Measurements from ENCODE around the gene MGAT4B. TPM values are rescaled to one million over a fixed set of nuclear protein-coding genes. Genes with fewer than 3 reads are reported as not detected.
A peak's percentile ranks its signal among the peaks of the same experiment; 100 is the strongest.

MGAT4B gene
- total RNA-seq, 4 donors from 2014 or later, result 495 to 1,114 (median 787) TPM

DNA sequence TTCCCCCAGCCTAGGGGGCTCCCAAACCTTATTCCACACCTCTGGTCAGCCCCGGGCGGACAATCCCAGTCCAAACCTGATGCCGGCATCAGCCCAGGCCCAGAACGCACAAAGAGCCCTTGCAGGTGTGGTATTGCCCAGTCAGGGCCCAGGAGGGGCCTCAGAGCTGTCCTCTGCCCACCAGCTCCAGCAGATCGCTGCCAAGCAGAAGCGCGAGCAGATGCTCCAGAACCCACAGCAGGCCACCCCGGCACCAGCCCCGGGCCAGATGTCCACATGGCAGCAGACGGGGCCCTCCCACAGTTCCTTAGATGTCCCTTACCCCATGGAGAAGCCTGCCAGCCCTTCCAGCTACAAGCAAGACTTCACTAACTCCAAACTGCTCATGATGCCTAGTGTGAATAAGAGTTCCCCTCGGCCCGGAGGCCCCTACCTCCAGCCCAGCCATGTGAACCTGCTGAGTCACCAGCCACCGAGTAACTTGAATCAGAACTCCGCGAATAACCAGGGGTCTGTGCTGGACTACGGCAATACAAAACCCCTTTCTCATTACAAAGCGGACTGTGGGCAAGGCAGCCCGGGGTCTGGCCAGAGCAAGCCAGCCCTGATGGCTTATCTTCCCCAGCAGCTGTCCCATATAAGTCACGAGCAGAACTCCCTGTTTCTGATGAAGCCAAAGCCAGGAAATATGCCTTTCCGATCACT lies 40.5 kb downstream of the MGAT4B start:
- H3K9me3 ChIP-seq, result no peaks in the 10 kb centered on the region
- in situ Hi-C loops (cut with MboI; ENCODE audit: low pct_ligation_motif_present in 1 of 4, low pct_unique_long_range_greater_than_20kb in 1 of 4, low sequenced_read_pairs in 3 of 4), result no loop called here
- H3K36me3 ChIP-seq, result peaks cover 0 to 31% (median 14%) of the 10 kb centered on the region in 4 donors
- WGBS, 2 donors (ENCODE audit: low coverage in 1 of 2), result 87% methylated on average over 20 of the region's 20 CpGs; no CpG with 5 or more reads in 1 of the 2 donors
- intact Hi-C loops (cut with DNase I; ENCODE audit: low total_unique reads), result no loop called here
- DNase-seq, result no peak
- no peaks in the 10 kb centered on the region for H3K27me3 ChIP-seq
- TF ChIP-seq POLR2A (IDR thresholded peaks at IDR 0.05), result no peak
- TF ChIP-seq, protein P1, sequence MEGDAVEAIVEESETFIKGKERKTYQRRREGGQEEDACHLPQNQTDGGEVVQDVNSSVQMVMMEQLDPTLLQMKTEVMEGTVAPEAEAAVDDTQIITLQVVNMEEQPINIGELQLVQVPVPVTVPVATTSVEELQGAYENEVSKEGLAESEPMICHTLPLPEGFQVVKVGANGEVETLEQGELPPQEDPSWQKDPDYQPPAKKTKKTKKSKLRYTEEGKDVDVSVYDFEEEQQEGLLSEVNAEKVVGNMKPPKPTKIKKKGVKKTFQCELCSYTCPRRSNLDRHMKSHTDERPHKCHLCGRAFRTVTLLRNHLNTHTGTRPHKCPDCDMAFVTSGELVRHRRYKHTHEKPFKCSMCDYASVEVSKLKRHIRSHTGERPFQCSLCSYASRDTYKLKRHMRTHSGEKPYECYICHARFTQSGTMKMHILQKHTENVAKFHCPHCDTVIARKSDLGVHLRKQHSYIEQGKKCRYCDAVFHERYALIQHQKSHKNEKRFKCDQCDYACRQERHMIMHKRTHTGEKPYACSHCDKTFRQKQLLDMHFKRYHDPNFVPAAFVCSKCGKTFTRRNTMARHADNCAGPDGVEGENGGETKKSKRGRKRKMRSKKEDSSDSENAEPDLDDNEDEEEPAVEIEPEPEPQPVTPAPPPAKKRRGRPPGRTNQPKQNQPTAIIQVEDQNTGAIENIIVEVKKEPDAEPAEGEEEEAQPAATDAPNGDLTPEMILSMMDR (IDR thresholded peaks at IDR 0.05), result no peak
- H3K27ac ChIP-seq, result peak overlapping the region in 2 of 4 donors; percentile 18 to 28
- H3K4me1 ChIP-seq, result peaks cover 21 to 49% (median 37%) of the 10 kb centered on the region in 4 donors
- no peak overlapping the region for H3K4me3 ChIP-seq

DNA sequence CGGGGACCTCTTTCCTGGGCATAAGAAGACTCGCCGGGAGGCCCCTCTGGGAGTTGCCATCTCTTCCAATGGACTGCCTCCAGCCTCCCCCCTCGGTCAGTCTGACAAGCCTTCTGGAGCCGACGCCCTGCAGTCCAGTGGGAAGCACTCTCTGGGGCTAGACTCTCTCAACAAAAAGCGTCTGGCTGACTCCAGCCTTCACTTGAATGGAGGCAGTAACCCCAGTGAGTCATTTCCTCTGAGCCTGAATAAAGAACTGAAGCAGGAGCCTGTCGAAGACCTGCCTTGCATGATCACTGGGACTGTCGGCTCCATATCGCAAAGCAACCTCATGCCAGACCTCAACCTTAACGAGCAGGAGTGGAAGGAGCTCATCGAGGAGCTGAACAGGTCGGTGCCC lies 41.3 kb downstream of the MGAT4B start:
- H3K27ac ChIP-seq, result peak overlapping the region in 2 of 4 donors; percentile 18 to 28
- peaks cover 21 to 52% (median 37%) of the 10 kb centered on the region in 4 donors for H3K4me1 ChIP-seq
- in situ Hi-C loops (cut with MboI; ENCODE audit: low pct_ligation_motif_present in 1 of 4, low pct_unique_long_range_greater_than_20kb in 1 of 4, low sequenced_read_pairs in 3 of 4) (no loop called here), intact Hi-C loops (cut with DNase I; ENCODE audit: low total_unique reads) (no loop called here)
- peaks cover 0 to 25% (median 10%) of the 10 kb centered on the region in 4 donors for H3K36me3 ChIP-seq
- no peaks in the 10 kb centered on the region for H3K27me3 ChIP-seq
- H3K9me3 ChIP-seq, result no peaks in the 10 kb centered on the region
- no peak overlapping the region for H3K4me3 ChIP-seq
- TF ChIP-seq POLR2A (IDR thresholded peaks at IDR 0.05) (no peak), EP300 (IDR thresholded peaks at IDR 0.05; ENCODE audit: low read depth) (no peak), POLR2AphosphoS5 (IDR thresholded peaks at IDR 0.05) (no peak)
- TF ChIP-seq, protein P1 (IDR thresholded peaks at IDR 0.05), result no peak
- whole genome bisulfite sequencing, 2 donors (ENCODE audit: low coverage in 1 of 2), result 63 to 78% methylated on average over 3 to 13 of the region's 13 CpGs
- DNase-seq, result no peak

DNA sequence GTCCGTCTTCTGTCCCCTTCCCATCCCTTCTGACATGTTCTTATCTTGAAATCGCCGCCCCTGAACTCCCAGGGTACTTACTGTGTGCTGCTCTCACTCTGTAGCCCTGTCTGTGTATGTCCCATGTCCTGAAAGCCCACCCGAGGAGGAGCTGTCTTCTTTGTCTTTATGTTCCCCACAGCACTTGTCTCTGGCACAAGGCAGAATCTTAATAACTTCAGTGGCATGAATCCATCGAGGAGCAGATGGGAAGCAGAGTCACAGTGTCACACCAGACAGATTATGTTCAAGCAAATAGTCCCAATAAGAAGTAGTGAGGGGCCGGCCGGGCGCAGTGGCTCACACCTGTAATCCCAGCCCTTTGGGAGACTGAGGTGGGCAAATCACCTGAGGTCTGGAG lies 42.6 kb downstream of the MGAT4B start:
- H3K36me3 ChIP-seq, result peaks cover 0 to 11% (median 4%) of the 10 kb centered on the region in 4 donors
- no peak for TF ChIP-seq POLR2A (IDR thresholded peaks at IDR 0.05)
- TF ChIP-seq EP300 (IDR thresholded peaks at IDR 0.05; ENCODE audit: low read depth), result no peak
- TF ChIP-seq, protein P1 (IDR thresholded peaks at IDR 0.05), result no peak
- no peak for TF ChIP-seq POLR2AphosphoS5 (IDR thresholded peaks at IDR 0.05)
- H3K27me3 ChIP-seq, result no peaks in the 10 kb centered on the region
- no peak for DNase-seq
- peak overlapping the region in 2 of 4 donors; percentile 58 to 65 for H3K27ac ChIP-seq
- intact Hi-C loops (cut with DNase I; ENCODE audit: low total_unique reads), result no loop called here
- H3K4me1 ChIP-seq, result peaks cover 21 to 63% (median 37%) of the 10 kb centered on the region in 4 donors
- no peaks in the 10 kb centered on the region for H3K9me3 ChIP-seq
- H3K4me3 ChIP-seq, result no peak overlapping the region
- 67 to 73% methylated on average over 3 to 8 of the region's 8 CpGs for WGBS, 2 donors (ENCODE audit: low coverage in 1 of 2)
- in situ Hi-C loops (cut with MboI; ENCODE audit: low pct_ligation_motif_present in 1 of 4, low pct_unique_long_range_greater_than_20kb in 1 of 4, low sequenced_read_pairs in 3 of 4), result no loop called here

DNA sequence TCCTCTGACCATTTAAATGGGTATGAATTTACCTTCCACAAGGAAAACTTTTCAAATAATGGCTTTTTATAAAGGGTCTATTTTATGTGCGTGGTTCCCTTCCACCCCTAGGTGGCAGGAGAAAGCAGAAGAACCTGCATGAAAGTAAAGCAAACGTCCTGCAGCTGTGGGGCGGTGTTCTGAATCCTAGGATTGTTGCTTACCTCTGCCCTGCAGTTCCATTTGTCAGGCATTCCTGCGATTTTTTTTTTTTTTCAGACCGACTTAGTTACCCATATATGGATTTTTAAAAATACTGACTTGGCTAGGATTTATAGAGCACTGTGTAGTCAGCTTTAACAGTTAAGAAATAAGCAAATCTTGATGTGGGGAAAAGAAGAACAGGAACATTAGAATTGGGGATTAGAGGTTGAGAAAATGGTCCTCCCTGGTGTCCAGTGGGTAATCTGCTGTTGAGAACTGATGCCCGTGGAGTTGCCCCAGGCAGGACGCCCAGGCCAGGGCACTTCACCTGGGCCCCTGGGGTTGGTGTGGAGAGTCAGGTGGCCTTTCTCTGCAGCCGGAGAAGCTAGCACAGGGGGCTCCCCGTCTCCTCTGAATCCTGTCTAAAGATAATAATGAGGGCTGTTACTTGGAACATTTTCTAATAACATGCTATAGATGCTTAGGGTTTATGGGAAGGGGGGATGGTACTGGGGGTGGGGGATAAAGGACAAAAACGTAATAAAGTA lies 43.3 kb downstream of the MGAT4B start:
- in situ Hi-C loops (cut with MboI; ENCODE audit: low pct_ligation_motif_present in 1 of 4, low pct_unique_long_range_greater_than_20kb in 1 of 4, low sequenced_read_pairs in 3 of 4), result no loop called here
- peak overlapping the region; percentile 50 to 65 (median 54) for H3K27ac ChIP-seq

More for the DNA sequence above, 43.3 kb downstream of the MGAT4B start:
- DNase-seq, result peak; percentile 69
- no peaks in the 10 kb centered on the region for H3K27me3 ChIP-seq
- intact Hi-C loops (cut with DNase I; ENCODE audit: low total_unique reads), result no loop called here
- TF ChIP-seq, protein P1 (IDR thresholded peaks at IDR 0.05), result peak; percentile 83 to 94 (median 90)
- TF ChIP-seq POLR2AphosphoS5 (IDR thresholded peaks at IDR 0.05), result no peak
- H3K4me3 ChIP-seq, result no peak overlapping the region
- H3K4me1 ChIP-seq, result peaks cover 21 to 63% (median 37%) of the 10 kb centered on the region in 4 donors
- 9 to 25% methylated on average over 8 to 10 of the region's 10 CpGs for WGBS, 2 donors (ENCODE audit: low coverage in 1 of 2)
- no peaks in the 10 kb centered on the region for H3K9me3 ChIP-seq
- peaks cover 0 to 8% (median 2%) of the 10 kb centered on the region in 4 donors for H3K36me3 ChIP-seq

All from transverse colon (tissue), 4 donors.